DND-41 (cell line): ENCODE data around the gene NPPC.

Source experiments
- ATAC-seq: fragments of 200-7000 bp; cut with Tn5 transposase; 3 replicates; pipeline ENCODE4 v1.9.1; 2021; ENCODE audit warnings: low read depth; ENCODE audit not compliant: insufficient read depth
- DNase-seq: peaks from one replicate; pipeline ENCODE4 v3.0.0-alpha.2; 2020
- H2AFZ ChIP-seq: 2 replicates; pipeline ENCODE4 v1.6.0; 2012; ENCODE audit warnings: low read depth, low read length
- H3K27ac ChIP-seq: 2 replicates; pipeline ENCODE4 v1.5.1; 2012; ENCODE audit warnings: low read length, inconsistent platforms
- H3K27me3 ChIP-seq: fragments of 200-600 bp; sonication (generic); 2 replicates; pipeline ENCODE4 v1.6.0; 2012; ENCODE audit warnings: low read length, mild to moderate bottlenecking, inconsistent platforms; ENCODE audit not compliant: insufficient read depth, poor library complexity
- H3K36me3 ChIP-seq: 2 replicates; pipeline ENCODE4 v1.5.1; 2012; ENCODE audit warnings: low read length, inconsistent platforms; ENCODE audit not compliant: insufficient read depth
- H3K4me1 ChIP-seq: 2 replicates; pipeline ENCODE4 v1.5.1; 2012; ENCODE audit warnings: mild to moderate bottlenecking, low read length; ENCODE audit not compliant: insufficient read depth
- H3K4me2 ChIP-seq: 2 replicates; pipeline ENCODE4 v1.6.0; 2012; ENCODE audit warnings: mild to moderate bottlenecking, moderate library complexity, low read length, inconsistent platforms; ENCODE audit not compliant: insufficient read depth
- H3K4me3 ChIP-seq, 2 experiments: fragments of 200-600 bp in 1 of 2; shearing (Covaris generic) in 1 of 2; 2 replicates each; pipeline ENCODE4 v1.5.1; 2012 to 2016; ENCODE audit warnings: inconsistent platforms in 2 of 2, low read length in 2 of 2, mild to moderate bottlenecking in 2 of 2, low read depth in 1 of 2, moderate library complexity in 1 of 2
- H3K79me2 ChIP-seq: 2 replicates; pipeline ENCODE4 v1.6.0; 2012; ENCODE audit warnings: low read length, inconsistent platforms; ENCODE audit not compliant: insufficient read depth
- H3K9ac ChIP-seq: 2 replicates; pipeline ENCODE4 v1.6.0; 2012; ENCODE audit warnings: low read depth, mild to moderate bottlenecking, inconsistent platforms, low read length, moderate library complexity
- H3K9me3 ChIP-seq: 2 replicates; pipeline ENCODE4 v1.5.1; 2012; ENCODE audit warnings: low read length, moderate library complexity, mild to moderate bottlenecking, inconsistent platforms; ENCODE audit not compliant: insufficient read depth, severe bottlenecking
- H4K20me1 ChIP-seq: 2 replicates; pipeline ENCODE4 v1.6.0; 2012; ENCODE audit warnings: low read length; ENCODE audit not compliant: insufficient read depth
- CTCF ChIP-seq: IDR thresholded peaks from 2 replicates; pipeline ENCODE4 v1.5.1; 2012; ENCODE audit warnings: borderline replicate concordance, low read length, moderate library complexity, mild to moderate bottlenecking; ENCODE audit not compliant: poor library complexity, severe bottlenecking; ENCODE audit errors: extremely low read depth
- EZH2 ChIP-seq: IDR thresholded peaks from 3 replicates; pipeline ENCODE4 v1.6.1; 2012; ENCODE audit warnings: borderline replicate concordance, low read depth, mild to moderate bottlenecking, moderate library complexity, low read length, inconsistent platforms; ENCODE audit not compliant: severe bottlenecking

The NPPC gene

GRCh38 chr2:231926180-231926741 lies at the start of gene NPPC:
Gene NPPC (minus strand): TSS chr2:231926396. CDS start chr2:231926249, 147 bp downstream.
- ATAC-seq, result peak; percentile 96
- no peaks in the 10 kb centered on the region for H3K79me2 ChIP-seq
- H3K9ac ChIP-seq, result peak within 1 kb of the TSS; percentile 38
- TF ChIP-seq CTCF, result peak; percentile 80
- no peak for TF ChIP-seq EZH2
- peaks cover 19% of the 10 kb centered on the region for H3K4me1 ChIP-seq
- peak within 1 kb of the TSS in 1 of 2 experiments; percentile 47; a peak in 2 of 4 replicates for H3K4me3 ChIP-seq
- H4K20me1 ChIP-seq, result 0 out of 2 replicates have a peak, but pooled peaks cover 12% of the 10 kb centered on the region
- H3K27ac ChIP-seq, result no peak within 1 kb of the TSS
- H3K36me3 ChIP-seq, result no peaks in the 10 kb centered on the region
- no peaks in the 10 kb centered on the region for H3K9me3 ChIP-seq
- peaks cover 25% of the 10 kb centered on the region for H3K27me3 ChIP-seq
- peak within 1 kb of the TSS; percentile 63 for H2AFZ ChIP-seq
- peak within 1 kb of the TSS; percentile 77 for H3K4me2 ChIP-seq
- peak; percentile 81 for DNase-seq

GRCh38 chr2:231975001-231975400 lies 48.8 kb upstream of the NPPC start:
- no peak for ATAC-seq
- no peak for DNase-seq
- Histone ChIP-seq H3K4me1 (no peaks in the 10 kb centered on the region), H3K9me3 (no peaks in the 10 kb centered on the region), H2AFZ (no peak overlapping the region), H3K9ac (no peak overlapping the region), H3K27ac (no peak overlapping the region), H3K4me2 (no peak overlapping the region), H3K36me3 (no peaks in the 10 kb centered on the region), H3K27me3 (no peaks in the 10 kb centered on the region), H4K20me1 (peaks cover 3% of the 10 kb centered on the region; the same call in 1 of the 2 replicates), H3K79me2 (peaks cover 38% of the 10 kb centered on the region), H3K4me3 (no peak overlapping the region)
- TF ChIP-seq CTCF, result no peak
- no peak for TF ChIP-seq EZH2

GRCh38 chr2:231970461-231970860 lies 44.3 kb upstream of the NPPC start:
- Histone ChIP-seq H3K27me3 (no peaks in the 10 kb centered on the region), H3K4me2 (no peak overlapping the region), H4K20me1 (peaks cover 3% of the 10 kb centered on the region; the same call in 1 of the 2 replicates), H3K27ac (no peak overlapping the region), H3K9ac (no peak overlapping the region), H3K4me1 (no peaks in the 10 kb centered on the region), H3K79me2 (peaks cover 64% of the 10 kb centered on the region), H3K9me3 (peaks cover 9% of the 10 kb centered on the region), H2AFZ (no peak overlapping the region), H3K36me3 (peaks cover 3% of the 10 kb centered on the region; the same call in 1 of the 2 replicates), H3K4me3 (no peak overlapping the region)
- no peak for TF ChIP-seq EZH2
- TF ChIP-seq CTCF, result no peak
- no peak for DNase-seq
- no peak for ATAC-seq

- TF ChIP-seq CTCF (no peak), EZH2 (no peak)
- Histone ChIP-seq H3K27ac (no peak overlapping the region), H2AFZ (no peak overlapping the region), H3K4me2 (no peak overlapping the region), H3K9me3 (peaks cover 9% of the 10 kb centered on the region), H3K4me3 (no peak overlapping the region), H3K36me3 (peaks cover 3% of the 10 kb centered on the region; the same call in 1 of the 2 replicates), H3K79me2 (peaks cover 81% of the 10 kb centered on the region), H3K9ac (no peak overlapping the region), H3K27me3 (no peaks in the 10 kb centered on the region), H4K20me1 (0 out of 2 replicates have a peak, but pooled peaks cover 3% of the 10 kb centered on the region), H3K4me1 (peaks cover 5% of the 10 kb centered on the region)
- ATAC-seq (no peak), DNase-seq (no peak)
These were observed 42.6 kb upstream of the NPPC start for GRCh38 chr2:231968820-231969219.
